DND-41 (cell line): ENCODE data around the gene PFKFB2.

ENCODE experiments used
- ATAC-seq: fragments of 200-7000 bp; cut with Tn5 transposase; 3 replicates; pipeline ENCODE4 v1.9.1; 2021; ENCODE audit warnings: low read depth; ENCODE audit not compliant: insufficient read depth
- DNase-seq: peaks from one replicate; pipeline ENCODE4 v3.0.0-alpha.2; 2020
- H2AFZ ChIP-seq: 2 replicates; pipeline ENCODE4 v1.6.0; 2012; ENCODE audit warnings: low read depth, low read length
- H3K27ac ChIP-seq: 2 replicates; pipeline ENCODE4 v1.5.1; 2012; ENCODE audit warnings: low read length, inconsistent platforms
- H3K27me3 ChIP-seq: fragments of 200-600 bp; sonication (generic); 2 replicates; pipeline ENCODE4 v1.6.0; 2012; ENCODE audit warnings: low read length, mild to moderate bottlenecking, inconsistent platforms; ENCODE audit not compliant: insufficient read depth, poor library complexity
- H3K36me3 ChIP-seq: 2 replicates; pipeline ENCODE4 v1.5.1; 2012; ENCODE audit warnings: low read length, inconsistent platforms; ENCODE audit not compliant: insufficient read depth
- H3K4me1 ChIP-seq: 2 replicates; pipeline ENCODE4 v1.5.1; 2012; ENCODE audit warnings: mild to moderate bottlenecking, low read length; ENCODE audit not compliant: insufficient read depth
- H3K4me2 ChIP-seq: 2 replicates; pipeline ENCODE4 v1.6.0; 2012; ENCODE audit warnings: mild to moderate bottlenecking, moderate library complexity, low read length, inconsistent platforms; ENCODE audit not compliant: insufficient read depth
- H3K4me3 ChIP-seq, 2 experiments: fragments of 200-600 bp in 1 of 2; shearing (Covaris generic) in 1 of 2; 2 replicates each; pipeline ENCODE4 v1.5.1; 2012 to 2016; ENCODE audit warnings: inconsistent platforms in 2 of 2, low read length in 2 of 2, mild to moderate bottlenecking in 2 of 2, low read depth in 1 of 2, moderate library complexity in 1 of 2
- H3K79me2 ChIP-seq: 2 replicates; pipeline ENCODE4 v1.6.0; 2012; ENCODE audit warnings: low read length, inconsistent platforms; ENCODE audit not compliant: insufficient read depth
- H3K9ac ChIP-seq: 2 replicates; pipeline ENCODE4 v1.6.0; 2012; ENCODE audit warnings: low read depth, mild to moderate bottlenecking, inconsistent platforms, low read length, moderate library complexity
- H3K9me3 ChIP-seq: 2 replicates; pipeline ENCODE4 v1.5.1; 2012; ENCODE audit warnings: low read length, moderate library complexity, mild to moderate bottlenecking, inconsistent platforms; ENCODE audit not compliant: insufficient read depth, severe bottlenecking
- H4K20me1 ChIP-seq: 2 replicates; pipeline ENCODE4 v1.6.0; 2012; ENCODE audit warnings: low read length; ENCODE audit not compliant: insufficient read depth
- EZH2 ChIP-seq: IDR thresholded peaks from 3 replicates; pipeline ENCODE4 v1.6.1; 2012; ENCODE audit warnings: borderline replicate concordance, low read depth, mild to moderate bottlenecking, moderate library complexity, low read length, inconsistent platforms; ENCODE audit not compliant: severe bottlenecking
- TF ChIP-seq, protein P1 (sequence below): IDR thresholded peaks from 2 replicates; pipeline ENCODE4 v1.5.1; 2012; ENCODE audit warnings: borderline replicate concordance, low read length, moderate library complexity, mild to moderate bottlenecking; ENCODE audit not compliant: poor library complexity, severe bottlenecking; ENCODE audit errors: extremely low read depth

The PFKFB2 gene

DNA sequence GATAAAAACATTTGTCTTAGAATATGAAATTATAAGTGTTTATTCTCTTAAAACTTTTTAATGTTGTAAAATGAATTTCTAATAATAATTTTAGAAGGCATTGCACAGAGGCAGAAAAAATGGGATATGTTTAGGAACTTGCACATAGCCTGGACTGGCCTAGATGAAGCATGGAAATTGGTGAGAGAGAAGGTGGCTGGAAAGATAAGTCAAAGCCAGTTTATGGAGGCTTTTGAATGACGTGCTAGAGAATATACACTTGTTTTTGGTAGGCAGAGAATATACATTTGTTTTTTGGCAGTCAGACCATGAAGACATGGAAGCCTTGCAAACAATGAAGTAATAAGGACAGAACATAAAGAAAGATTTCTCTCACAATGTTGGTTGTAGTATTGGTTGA, 48.6 kb downstream of the PFKFB2 start:
- Histone ChIP-seq H3K9ac (no peak overlapping the region), H4K20me1 (no peaks in the 10 kb centered on the region), H3K79me2 (no peaks in the 10 kb centered on the region), H3K9me3 (no peaks in the 10 kb centered on the region), H3K4me3 (no peak overlapping the region), H3K36me3 (no peaks in the 10 kb centered on the region), H3K27me3 (no peaks in the 10 kb centered on the region), H2AFZ (no peak overlapping the region), H3K4me1 (no peaks in the 10 kb centered on the region), H3K27ac (no peak overlapping the region), H3K4me2 (no peak overlapping the region)
- DNase-seq (no peak), ATAC-seq (no peak)
- TF ChIP-seq, protein P1, sequence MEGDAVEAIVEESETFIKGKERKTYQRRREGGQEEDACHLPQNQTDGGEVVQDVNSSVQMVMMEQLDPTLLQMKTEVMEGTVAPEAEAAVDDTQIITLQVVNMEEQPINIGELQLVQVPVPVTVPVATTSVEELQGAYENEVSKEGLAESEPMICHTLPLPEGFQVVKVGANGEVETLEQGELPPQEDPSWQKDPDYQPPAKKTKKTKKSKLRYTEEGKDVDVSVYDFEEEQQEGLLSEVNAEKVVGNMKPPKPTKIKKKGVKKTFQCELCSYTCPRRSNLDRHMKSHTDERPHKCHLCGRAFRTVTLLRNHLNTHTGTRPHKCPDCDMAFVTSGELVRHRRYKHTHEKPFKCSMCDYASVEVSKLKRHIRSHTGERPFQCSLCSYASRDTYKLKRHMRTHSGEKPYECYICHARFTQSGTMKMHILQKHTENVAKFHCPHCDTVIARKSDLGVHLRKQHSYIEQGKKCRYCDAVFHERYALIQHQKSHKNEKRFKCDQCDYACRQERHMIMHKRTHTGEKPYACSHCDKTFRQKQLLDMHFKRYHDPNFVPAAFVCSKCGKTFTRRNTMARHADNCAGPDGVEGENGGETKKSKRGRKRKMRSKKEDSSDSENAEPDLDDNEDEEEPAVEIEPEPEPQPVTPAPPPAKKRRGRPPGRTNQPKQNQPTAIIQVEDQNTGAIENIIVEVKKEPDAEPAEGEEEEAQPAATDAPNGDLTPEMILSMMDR, result no peak

DNA sequence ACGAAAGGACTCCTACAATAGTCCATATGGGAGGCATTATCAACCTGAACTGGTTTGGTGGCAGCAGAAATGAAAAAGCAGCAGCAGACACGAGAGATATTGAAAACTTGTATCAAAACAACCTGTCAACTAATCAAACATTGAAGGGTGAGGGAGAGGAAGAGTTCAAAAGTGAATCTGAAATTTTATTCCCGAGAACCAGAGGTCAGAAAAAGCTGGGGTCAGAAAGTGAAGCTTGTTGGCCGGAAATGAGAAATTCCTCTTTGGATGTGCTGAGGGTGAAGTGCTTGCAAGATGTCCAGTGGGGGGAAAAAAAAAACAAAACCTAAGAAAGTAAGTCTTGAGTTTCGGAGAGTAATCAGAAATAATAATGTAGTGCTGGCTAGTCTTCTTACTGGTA, 49.1 kb downstream of the PFKFB2 start:
- no peaks in the 10 kb centered on the region for H3K4me1 ChIP-seq
- no peak overlapping the region for H3K4me3 ChIP-seq
- no peaks in the 10 kb centered on the region for H4K20me1 ChIP-seq
- no peak overlapping the region for H3K27ac ChIP-seq
- no peaks in the 10 kb centered on the region for H3K27me3 ChIP-seq
- no peaks in the 10 kb centered on the region for H3K36me3 ChIP-seq
- H3K79me2 ChIP-seq, result no peaks in the 10 kb centered on the region
- no peak overlapping the region for H3K4me2 ChIP-seq
- H2AFZ ChIP-seq, result no peak overlapping the region
- H3K9ac ChIP-seq, result no peak overlapping the region
- DNase-seq (no peak), ATAC-seq (no peak)
- H3K9me3 ChIP-seq, result no peaks in the 10 kb centered on the region
- TF ChIP-seq, protein P1, result no peak
- no peak for TF ChIP-seq EZH2

DNA sequence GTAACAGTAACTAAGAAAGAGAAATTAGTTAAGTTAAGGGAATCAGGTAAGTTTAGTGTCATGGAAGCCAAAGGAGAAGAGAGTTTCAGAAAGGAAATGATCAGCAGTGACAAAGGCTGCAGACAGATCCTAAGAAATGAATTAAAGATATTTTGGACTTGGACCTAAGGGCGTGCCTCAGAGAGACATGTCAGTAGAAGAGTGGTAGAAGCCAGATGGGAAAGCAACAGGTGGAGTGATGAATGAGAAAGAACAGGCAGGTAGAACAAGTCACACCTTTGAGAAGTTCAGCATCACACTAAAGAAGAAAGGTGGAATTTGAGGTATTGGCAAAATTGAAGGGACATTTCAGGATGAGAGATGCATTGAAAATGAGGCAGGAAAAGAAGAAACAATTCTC, 49.6 kb downstream of the PFKFB2 start:
- TF ChIP-seq, protein P1, result no peak
- Histone ChIP-seq H3K27me3 (no peaks in the 10 kb centered on the region), H3K4me2 (no peak overlapping the region), H3K9ac (no peak overlapping the region), H3K79me2 (no peaks in the 10 kb centered on the region), H3K4me3 (no peak overlapping the region), H4K20me1 (no peaks in the 10 kb centered on the region), H3K9me3 (no peaks in the 10 kb centered on the region), H3K4me1 (no peaks in the 10 kb centered on the region), H3K27ac (no peak overlapping the region), H2AFZ (no peak overlapping the region), H3K36me3 (no peaks in the 10 kb centered on the region)
- ATAC-seq (no peak), DNase-seq (no peak)

DNA sequence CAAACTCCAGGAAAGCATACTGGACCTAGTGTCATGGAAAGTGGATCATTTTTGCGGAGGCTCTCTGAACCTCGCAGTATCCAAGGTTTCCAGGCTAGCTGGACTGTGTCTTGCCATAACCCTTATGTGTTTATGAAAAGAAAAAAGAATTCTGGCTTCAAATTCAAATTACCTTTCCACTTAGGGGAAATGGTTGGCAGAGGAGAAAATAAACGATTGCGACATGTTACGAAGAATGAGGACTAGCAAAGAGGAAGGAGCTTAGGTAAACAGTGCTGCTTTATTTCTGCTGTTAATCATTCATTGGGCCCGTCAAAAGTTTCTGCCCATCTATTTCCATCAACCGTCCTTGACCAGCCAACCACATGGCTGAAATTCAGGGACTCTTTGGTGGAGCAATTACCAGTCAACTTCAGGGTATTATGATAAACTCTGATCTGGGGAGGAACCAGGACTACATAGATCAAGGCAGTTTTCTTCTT, 50.9 kb downstream of the PFKFB2 start, which contains the start of gene C4BPA:
Gene C4BPA (plus strand): TSS at position 342 of the 482 bp plus-strand sequence. CDS start 8,793 bp downstream, outside the sequence.
- H3K4me2 ChIP-seq, result no peak within 1 kb of the TSS
- H3K9ac ChIP-seq, result no peak within 1 kb of the TSS
- H3K79me2 ChIP-seq, result no peaks in the 10 kb centered on the region
- no peaks in the 10 kb centered on the region for H4K20me1 ChIP-seq
- H3K9me3 ChIP-seq, result no peaks in the 10 kb centered on the region
- no peak within 1 kb of the TSS for H2AFZ ChIP-seq
- H3K27me3 ChIP-seq, result no peaks in the 10 kb centered on the region
- no peak within 1 kb of the TSS for H3K4me3 ChIP-seq
- H3K4me1 ChIP-seq, result no peaks in the 10 kb centered on the region
- no peak within 1 kb of the TSS for H3K27ac ChIP-seq
- H3K36me3 ChIP-seq, result no peaks in the 10 kb centered on the region
- ATAC-seq (no peak), DNase-seq (no peak)
- TF ChIP-seq, protein P1, result no peak
- no peak for TF ChIP-seq EZH2
